NT2/D1 (cell line): ENCODE data around the gene TPP2.

Experiments
- SUZ12 ChIP-seq: IDR thresholded peaks from 2 replicates; pipeline ENCODE4 v1.6.1; 2011; ENCODE audit not compliant: insufficient read length, insufficient read depth; ENCODE audit errors: extremely low read depth
- ZNF274 ChIP-seq: IDR thresholded peaks from 2 replicates; pipeline ENCODE4 v1.6.1; 2011; ENCODE audit warnings: mild to moderate bottlenecking, low read depth, low read length

GRCh38 chr13:102697264-102697663, 100.5 kb downstream of the TPP2 start:
- no peak for TF ChIP-seq ZNF274
- TF ChIP-seq SUZ12: no peak
